Measurements from ENCODE around the gene PEX16. TPM values are rescaled to one million over a fixed set of nuclear protein-coding genes. Genes with fewer than 3 reads are reported as not detected.

Gene PEX16
- total and polyA plus RNA-seq, 2 of the 13 experiments (the other 11 are each of a cell fraction or from before 2014, with no cell fraction given): 12.5 to 21.8 TPM

DNA sequence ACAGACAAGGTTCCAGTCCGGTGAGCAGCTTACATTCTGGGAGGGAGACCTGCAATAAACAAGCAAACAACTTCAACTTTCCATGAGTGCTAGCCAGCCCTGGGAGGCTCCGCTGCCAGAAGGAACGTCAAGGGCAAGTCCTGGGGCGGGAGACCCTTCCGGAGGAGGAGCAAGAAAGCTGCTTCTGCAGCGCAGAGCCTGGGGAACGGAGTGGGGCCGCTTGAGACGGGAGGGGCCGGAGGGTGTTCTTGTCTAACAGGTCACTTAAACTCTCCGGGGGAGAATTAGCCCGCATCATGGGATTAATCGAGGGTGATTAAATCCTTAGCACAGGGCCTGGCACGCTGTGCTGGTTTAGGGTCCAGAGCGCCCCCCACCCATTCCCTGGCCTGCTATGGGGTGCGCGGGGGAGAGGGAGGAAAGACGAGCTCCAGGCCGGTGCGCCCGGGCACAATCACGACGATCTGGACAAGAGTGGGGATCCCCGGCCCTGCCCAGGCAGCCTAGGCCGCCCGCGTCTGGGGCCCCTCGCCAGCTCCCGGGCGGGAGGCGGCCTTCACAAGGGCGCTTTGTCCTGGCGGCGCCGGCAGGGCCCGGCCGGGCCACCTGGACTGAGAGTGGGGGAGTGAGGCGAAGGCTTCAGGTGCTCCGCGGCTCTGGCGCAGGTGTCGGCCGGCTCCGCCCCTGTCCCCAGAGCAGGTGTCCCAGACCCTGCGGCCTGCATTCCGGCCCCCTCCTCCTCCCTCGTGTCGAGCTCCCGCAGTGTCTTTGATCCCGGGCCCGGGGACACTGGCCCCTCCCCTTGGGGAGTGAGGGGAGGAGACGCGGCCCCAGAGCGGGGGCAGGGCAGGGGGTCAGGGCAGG is 4.1 kb upstream of the PEX16 start (continued):
- TF ChIP-seq PRDM15 (CRISPR knock-in tag; IDR thresholded peaks at IDR 0.05): no peak
- no peak for TF ChIP-seq ZFP82 (CRISPR knock-in tag; IDR thresholded peaks at IDR 0.05; ENCODE audit: borderline replicate concordance)
- TF ChIP-seq RARG (CRISPR knock-in tag; IDR thresholded peaks at IDR 0.05; ENCODE audit: low read depth): no peak
- no peak for TF ChIP-seq HNRNPH1 (optimal IDR thresholded peaks at IDR 0.05; ENCODE audit: low read depth, low read length)
- no peak for TF ChIP-seq SAFB2 (CRISPR knock-in tag; IDR thresholded peaks at IDR 0.05; ENCODE audit: borderline replicate concordance, low read depth)
- no peak; the same call in 1 of the 2 replicates for TF ChIP-seq KDM5B (CRISPR knock-in tag; IDR thresholded peaks at IDR 0.05; ENCODE audit: borderline replicate concordance)
- no peak for TF ChIP-seq FOXP1 (IDR thresholded peaks at IDR 0.05)
- no peak for TF ChIP-seq FOXP1 (CRISPR knock-in tag; IDR thresholded peaks at IDR 0.05)
- TF ChIP-seq ZIK1 (CRISPR knock-in tag; IDR thresholded peaks at IDR 0.05; ENCODE audit: borderline replicate concordance, low read depth): no peak
- TF ChIP-seq ZNF609 (CRISPR knock-in tag; IDR thresholded peaks at IDR 0.05; ENCODE audit: borderline replicate concordance): peak; percentile 69; the same call in 1 of the 2 replicates
- no peak for TF ChIP-seq ZNF329 (CRISPR knock-in tag; IDR thresholded peaks at IDR 0.05; ENCODE audit: low read depth)
- 0 out of 2 replicates have a peak, but pooled peaks have one; percentile 23 for TF ChIP-seq LBX2 (CRISPR knock-in tag; IDR thresholded peaks at IDR 0.05; ENCODE audit: borderline replicate concordance)
- peak; percentile 30; the same call in 1 of the 2 replicates for TF ChIP-seq HOXA5 (CRISPR knock-in tag; IDR thresholded peaks at IDR 0.05)
- no peak for TF ChIP-seq ELF1 (CRISPR knock-in tag; IDR thresholded peaks at IDR 0.05)
- TF ChIP-seq, protein P1, sequence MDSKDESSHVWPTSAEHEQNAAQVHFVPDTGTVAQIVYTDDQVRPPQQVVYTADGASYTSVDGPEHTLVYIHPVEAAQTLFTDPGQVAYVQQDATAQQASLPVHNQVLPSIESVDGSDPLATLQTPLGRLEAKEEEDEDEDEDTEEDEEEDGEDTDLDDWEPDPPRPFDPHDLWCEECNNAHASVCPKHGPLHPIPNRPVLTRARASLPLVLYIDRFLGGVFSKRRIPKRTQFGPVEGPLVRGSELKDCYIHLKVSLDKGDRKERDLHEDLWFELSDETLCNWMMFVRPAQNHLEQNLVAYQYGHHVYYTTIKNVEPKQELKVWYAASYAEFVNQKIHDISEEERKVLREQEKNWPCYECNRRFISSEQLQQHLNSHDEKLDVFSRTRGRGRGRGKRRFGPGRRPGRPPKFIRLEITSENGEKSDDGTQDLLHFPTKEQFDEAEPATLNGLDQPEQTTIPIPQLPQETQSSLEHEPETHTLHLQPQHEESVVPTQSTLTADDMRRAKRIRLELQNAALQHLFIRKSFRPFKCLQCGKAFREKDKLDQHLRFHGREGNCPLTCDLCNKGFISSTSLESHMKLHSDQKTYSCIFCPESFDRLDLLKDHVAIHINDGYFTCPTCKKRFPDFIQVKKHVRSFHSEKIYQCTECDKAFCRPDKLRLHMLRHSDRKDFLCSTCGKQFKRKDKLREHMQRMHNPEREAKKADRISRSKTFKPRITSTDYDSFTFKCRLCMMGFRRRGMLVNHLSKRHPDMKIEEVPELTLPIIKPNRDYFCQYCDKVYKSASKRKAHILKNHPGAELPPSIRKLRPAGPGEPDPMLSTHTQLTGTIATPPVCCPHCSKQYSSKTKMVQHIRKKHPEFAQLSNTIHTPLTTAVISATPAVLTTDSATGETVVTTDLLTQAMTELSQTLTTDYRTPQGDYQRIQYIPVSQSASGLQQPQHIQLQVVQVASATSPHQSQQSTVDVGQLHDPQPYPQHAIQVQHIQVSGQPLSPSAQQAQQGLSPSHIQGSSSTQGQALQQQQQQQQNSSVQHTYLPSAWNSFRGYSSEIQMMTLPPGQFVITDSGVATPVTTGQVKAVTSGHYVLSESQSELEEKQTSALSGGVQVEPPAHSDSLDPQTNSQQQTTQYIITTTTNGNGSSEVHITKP (CRISPR knock-in tag; IDR thresholded peaks at IDR 0.05; ENCODE audit: low read depth): 0 out of 2 replicates have a peak, but pooled peaks have one; percentile 37
